DMS53 treated with DMSO at 0.1 percent for 48 hours (cell line): ENCODE data around the gene ARFRP1.

Experiments
- DNase-seq: peaks from one replicate; lab custom pipeline; 2025; ENCODE audit not compliant: unreplicated experiment; lab: John Stamatoyannopoulos, UW

The ARFRP1 gene

GRCh38 chr20:63707558-63708300 lies at the start of gene ARFRP1, which contains the start of gene ZGPAT:
Gene ARFRP1, minus strand, starts transcription at chr20:63707976. Its CDS starts 885 bp downstream, at chr20:63707091.
Gene ZGPAT, plus strand, starts transcription at chr20:63708039. Its CDS starts 542 bp downstream, at chr20:63708581.
- peak; percentile 72 for DNase-seq

DNA sequence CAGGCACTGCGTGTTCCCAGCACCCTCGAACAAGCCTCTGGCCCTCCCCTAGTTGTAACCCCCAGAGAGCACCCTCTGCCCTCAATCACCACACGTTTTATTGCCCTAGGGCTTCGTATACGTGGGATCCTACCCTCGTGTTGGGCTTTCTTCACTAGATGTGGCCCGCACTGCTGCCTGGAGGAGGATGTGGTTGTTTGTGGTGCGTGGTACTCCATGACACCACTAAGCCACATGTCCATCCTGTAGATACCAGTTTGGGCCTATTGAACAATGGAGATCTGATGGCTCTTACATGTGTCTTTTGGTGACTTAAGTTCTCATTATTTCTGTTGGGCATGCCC lies 48.8 kb upstream of the ARFRP1 start:
- no peak for DNase-seq

- no peak for DNase-seq
These were observed 48.3 kb upstream of the ARFRP1 start for GRCh38 chr20:63755933-63756647.

GRCh38 chr20:63754008-63754407 lies 46.2 kb upstream of the ARFRP1 start:
- DNase-seq = no peak

DNA sequence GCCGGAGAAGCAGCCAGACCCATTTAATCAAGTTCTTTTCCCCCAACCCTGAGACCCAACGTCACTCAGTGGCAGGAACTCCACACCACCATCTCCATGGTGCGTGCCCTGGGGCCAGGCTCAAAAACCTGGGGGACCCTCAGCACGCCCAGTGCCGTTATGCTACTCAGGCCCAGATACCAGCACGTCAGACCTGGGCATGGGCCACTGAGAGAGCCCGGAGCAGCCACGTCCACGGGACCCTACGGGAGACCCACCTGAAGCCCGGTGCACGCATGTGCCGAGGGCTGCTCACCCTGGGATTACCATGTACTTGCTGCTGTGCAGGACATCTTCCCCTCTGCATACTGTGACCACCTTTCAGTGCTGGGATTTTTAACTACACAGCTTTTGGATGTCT lies 45.6 kb upstream of the ARFRP1 start:
- no peak for DNase-seq

DNA sequence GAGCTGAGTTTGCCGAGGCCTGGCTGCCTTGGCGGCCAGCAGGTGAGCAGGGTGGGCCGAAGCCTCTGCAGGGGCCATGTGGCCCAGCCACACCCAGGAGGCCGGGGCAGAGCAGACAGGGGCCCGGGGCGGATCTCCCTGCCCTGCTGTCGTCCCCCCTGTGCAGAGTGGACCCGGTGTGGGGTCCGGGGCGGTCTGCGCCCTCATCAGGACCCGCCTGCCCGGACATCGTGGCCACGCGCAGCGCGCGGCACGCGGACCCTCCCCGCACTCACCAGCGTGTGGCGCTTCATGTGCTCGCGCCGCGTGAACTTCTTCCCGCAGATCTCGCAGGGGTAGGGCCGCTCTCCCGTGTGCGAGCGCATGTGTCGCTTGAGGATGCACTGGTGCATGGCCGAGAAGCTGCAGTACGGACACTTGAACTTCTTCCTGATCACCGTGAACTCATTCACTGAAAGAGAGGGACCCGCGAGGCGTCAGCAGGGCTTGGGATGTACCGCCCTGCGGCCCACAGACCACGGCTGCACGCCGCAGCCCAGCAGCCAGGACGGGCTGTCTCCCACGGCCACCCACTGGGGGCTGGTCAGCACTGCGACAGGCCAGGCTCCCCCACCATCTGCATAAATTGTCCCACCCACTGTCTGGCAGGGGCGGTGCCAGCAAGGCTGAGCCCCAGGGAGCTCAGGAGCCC lies 44.8 kb upstream of the ARFRP1 start:
- DNase-seq = no peak

DNA sequence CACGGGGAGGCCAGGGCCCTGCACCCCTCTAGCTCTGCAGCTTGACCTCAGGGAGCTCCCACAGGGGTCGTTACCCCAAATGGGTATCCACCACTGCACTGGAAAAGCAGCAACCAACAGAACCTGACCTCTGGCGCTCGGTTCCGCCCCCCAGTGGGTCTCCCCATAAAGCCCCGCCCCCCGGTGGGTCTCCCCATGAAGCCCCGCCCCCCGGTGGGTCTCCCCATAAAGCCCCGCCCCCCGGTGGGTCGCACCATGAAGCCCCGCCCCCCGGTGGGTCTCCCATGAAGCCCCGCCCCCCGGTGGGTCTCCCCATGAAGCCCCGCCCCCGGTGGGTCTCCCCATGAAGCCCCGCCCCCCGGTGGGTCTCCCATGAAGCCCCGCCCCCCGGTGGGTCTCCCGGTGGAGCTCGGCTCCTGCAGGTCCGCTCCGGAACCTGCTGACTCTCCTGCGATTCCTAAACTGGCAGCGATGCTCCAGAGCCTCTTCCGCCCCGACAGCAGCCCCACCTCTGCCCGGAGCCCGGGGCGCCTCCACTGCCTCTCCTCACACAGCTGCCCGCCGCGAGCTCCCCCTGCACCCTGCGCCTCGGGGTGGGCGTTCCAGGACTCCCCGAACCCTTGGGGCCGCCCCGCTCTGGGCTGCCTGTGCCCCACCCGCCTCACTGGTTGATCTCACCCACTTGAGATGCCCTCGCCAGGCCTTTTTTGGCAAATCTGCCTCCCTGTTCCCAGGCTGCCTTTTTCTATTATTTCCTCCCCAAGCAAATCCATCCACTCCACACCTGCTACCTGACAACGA lies 43.9 kb upstream of the ARFRP1 start:
- no peak for DNase-seq

DNA sequence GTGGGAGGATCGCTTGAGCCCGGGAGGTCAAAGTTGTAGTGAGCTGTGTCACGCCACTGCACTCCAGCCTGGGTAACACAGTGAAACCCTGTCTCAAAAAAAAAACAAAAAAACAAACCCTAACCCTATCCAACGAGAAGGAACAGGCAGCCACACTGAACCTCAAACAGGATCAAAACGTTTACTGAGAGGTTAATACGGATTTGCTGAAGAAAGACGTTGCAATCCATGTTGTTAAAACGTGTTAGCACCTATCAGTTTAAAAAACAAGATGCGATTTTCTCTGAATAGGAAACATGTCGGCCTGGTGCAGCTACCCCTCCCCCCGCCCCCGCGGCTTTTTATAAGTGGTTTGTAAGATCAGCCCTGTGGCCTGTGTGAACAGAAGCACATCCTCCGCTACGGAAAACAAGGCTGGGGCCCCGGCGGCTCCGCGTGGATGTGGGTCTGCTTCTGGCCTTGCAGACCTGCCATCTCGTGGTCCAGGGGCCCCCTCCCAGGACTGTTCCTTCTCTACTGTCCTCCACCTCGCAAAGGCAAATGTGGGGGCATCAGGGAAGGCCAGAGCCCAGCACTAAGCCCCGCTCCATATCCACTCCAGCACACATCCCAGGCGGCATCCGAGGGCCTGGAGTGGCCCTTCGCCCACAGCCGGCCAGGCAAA lies 43.2 kb upstream of the ARFRP1 start:
- DNase-seq = no peak

DNA sequence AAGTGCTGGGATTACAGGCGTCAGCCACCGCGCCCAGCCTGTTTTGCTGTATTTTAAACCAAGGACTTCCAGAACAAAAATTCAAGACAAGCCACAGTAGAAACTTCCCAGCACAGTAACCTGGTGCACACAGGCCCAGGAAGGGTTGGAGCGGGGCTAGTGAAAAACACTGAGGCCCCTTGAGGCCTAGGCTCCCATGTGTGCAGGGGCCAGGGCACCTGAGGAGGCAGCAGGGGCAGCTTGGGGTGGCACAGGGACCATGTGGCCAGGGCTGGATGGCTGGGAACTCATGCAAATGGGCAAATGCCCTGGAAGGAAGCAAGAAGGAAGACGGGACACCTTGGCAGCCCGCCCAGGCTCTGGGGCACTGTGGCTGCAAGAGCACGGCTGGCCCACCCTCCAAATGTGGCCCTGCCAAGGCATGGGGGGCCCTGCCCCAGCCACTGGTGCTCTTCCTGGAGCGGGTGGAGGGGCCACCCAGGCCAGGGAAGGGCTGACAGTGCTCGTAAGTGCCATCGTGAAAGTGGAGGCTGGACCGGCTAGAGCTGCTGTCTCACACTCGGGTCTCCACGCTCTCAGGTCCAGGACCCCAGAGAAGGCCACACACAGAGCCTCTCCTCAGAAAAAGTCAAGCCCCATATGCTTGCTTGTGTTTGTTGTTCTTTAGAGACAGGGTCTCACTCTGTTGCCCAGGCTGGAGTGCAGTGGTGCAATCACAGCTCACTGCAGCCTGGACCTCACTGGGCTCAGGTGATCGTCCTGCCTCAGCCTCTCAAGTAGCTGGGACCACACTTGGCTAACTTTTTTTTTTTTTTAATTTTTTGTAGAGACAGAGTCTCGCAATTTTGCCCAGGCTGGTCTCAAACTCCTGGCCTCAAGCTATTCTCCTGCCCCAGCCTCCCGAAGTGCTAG lies 42.1 kb upstream of the ARFRP1 start:
- no peak for DNase-seq

- DNase-seq = no peak
These were observed 41.1 kb upstream of the ARFRP1 start for GRCh38 chr20:63748934-63749270.

DNA sequence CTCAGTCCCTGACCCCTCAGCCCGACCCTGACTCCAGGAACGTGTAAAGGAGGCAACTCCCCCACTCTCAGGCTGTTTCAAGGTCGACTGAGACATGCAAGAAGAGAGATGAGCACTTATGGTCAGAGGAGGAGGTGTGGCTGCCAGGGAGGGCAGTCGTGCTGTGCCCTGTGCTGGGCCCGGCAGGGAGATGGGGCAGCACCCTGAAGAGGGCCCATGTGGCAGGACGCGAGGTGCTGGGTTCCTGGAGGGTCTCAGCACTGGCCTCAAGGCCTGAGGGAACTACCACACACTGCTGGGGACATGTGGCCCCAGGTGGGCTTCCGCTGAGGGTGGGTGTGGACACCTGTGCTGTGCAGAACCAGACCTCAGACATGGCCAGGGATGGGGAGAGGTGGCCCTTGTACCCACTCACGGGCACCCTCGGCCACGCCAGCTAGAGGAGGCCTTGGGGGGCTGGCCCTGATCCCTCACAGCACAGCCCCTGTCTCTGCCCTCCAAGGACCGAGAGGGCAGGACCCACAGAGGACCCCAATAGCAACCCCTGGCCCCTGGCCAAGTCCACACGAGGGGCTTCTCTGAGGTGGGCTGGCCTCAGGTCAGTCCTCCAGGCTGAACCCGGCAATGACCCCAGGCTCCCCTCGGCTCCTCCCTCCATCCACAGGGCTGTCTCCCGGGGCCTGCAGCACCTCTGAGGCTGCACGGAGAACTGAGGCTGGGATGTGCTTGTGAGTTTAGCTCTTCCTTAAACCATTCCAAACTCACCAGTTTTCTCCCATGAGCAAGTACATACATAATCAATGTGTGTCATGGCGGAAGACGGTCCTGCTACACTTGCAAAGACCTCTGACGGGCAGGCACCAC lies 40.5 kb upstream of the ARFRP1 start:
- no peak for DNase-seq

DNA sequence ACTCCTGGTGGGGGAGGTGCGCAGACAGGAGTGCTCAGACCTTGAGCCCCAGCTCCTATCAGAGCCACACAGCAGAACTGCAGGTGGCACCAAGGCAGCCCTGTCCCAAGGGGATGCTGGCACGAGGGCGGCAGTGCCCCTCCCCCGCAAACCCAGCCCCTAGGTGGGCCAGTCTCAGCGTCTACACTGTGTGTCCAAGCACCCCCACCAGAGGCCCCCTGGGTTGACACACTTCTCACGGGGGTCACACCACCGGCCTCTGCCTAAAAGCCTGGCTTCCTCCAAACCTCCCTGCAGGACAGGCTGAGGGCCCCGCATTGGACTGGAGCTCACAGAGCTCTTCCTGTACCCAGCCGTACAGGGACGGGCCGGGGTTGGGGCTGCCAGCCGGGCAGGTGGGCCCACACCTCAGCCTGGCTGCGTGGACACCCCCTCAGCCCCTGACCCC lies 39.9 kb upstream of the ARFRP1 start:
- DNase-seq = no peak

DNA sequence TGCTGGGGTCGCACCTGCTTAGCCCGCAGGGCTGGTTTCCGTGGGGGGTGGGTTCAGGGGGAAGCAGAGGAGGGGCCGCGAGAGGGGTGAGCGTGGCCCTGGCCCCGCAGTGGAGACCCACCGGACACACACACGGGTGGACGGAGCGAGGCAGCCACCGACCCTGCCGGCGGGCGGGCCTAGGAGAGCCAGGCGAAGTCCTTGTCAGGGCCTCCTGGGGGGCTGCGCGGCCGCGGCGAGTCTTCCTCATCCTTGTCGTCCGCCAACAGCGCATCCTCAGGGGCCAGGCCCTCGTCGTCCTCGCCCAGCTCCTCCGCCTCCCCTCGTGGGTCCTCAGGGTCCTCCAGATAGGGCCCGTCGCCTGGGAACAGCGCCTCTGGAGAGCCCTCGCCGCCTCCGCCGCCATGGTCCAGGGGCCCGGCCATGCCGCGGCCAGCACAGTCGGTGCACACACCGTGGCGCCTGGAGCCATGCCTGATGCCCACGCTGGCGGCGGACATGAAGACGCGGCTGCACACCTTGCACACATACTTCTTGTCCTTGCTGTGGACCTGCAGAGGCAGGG lies 39.1 kb upstream of the ARFRP1 start:
- no peak for DNase-seq

DNA sequence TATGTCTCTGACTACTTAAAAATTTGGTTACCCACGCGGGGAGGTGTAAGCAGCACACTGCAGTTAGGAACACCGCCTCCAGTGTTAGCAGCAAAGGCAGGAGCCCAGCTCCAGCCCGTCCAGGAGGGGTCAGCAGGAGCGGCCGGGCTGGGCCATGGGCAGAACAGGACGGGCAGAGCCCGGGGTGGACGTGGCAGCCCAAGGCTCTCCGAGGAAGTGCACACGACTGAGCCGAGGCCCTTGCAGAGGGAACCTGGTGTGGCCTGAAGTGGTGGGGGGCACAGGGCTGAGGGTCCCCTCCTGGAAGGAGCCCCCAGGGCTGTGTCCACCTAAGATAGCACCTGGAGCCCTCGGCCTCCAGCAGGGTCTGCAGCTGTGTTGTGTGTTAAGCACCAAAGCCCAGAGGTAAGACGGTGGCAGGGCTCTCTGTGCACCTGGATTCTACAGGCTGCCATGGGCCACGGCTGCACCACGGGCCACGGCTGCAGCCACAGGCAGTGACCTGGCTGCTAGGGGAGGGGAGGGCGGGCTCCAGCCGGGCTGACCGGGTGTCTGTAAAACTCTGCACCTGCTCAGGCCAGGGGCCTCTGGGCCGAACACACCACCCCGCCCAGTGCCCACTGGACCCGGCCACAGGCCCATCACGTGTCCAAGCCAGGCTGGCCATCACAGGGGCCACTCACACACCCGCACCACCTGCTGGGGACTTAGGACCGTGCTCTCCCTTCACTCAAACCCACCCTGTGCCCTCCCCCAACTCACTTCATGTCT lies 38.4 kb upstream of the ARFRP1 start:
- DNase-seq = no peak

DNA sequence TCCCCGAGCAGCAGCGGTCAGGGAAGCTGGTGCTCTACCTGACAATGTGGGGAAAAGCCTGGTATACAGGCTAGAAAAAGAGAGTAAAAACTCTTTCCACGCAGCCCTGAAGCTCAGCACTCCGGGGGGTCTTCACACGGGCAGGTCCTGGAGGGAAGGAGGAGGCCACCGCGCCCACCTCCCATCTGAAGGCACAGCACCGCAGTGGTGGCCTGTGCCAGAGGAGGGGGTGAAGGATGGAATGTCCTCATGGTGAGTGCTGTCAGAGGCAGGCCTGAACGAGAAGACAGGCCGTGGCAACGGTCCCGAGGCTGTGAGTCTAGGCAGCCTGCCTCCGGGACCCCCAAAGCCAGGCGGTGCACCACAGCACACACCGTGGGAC lies 37.6 kb upstream of the ARFRP1 start:
- DNase-seq = no peak

GRCh38 chr20:63744574-63745423 lies 37.0 kb upstream of the ARFRP1 start:
- DNase-seq = no peak

GRCh38 chr20:63744158-63744557 lies 36.4 kb upstream of the ARFRP1 start:
- DNase-seq = no peak
